Stimulated activated CD4-positive, alpha-beta T cell treated with anti-CD3 and anti-CD28 coated beads, Interleukin-2, amount 100 ng/mL, for 24 hours (primary cell): Measurements from ENCODE around the gene TCFL5.

Experiments used
- DNase-seq, 2 donors: peaks; one replicate each; pipeline ENCODE4 v3.0.0-alpha.2; 2020

The TCFL5 gene

DNA sequence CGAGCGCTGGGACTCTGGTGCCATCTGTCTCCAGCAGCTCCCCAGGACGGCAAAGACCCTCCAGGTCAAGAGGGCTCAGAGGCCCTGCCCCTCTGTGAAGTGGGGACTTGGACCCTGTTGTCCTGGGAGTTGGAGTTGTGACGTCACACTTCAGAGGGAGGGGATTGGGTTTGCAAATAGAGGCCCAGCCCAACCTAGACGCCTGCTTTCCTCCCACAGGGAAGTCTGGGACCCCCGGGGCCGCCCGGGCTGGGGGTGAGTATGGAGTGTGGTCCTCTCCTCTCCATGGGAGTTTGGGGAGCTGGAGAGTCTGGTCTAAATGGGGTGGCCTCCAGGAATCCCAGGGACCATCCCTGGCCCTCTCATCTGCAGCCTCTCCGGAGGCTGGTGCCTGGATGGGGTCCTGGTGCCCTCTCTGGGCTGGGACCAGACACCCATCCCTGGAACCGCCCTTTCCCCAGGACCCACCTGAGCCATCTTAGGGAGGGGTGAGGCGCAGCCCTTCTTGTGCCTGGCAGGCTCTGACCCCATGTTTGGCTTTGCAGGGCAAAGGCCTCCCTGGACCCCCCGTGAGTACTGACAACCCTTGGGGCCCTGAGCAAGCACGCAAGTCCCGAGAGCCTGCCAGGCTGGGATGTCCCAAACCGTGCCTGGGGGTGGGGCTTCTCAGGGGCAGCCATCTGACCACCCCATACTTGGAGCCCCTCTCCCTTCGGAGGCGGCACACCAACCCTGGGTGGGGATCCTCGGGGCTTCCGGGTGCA, 40.5 kb downstream of the TCFL5 start:
- DNase-seq: no peak

DNA sequence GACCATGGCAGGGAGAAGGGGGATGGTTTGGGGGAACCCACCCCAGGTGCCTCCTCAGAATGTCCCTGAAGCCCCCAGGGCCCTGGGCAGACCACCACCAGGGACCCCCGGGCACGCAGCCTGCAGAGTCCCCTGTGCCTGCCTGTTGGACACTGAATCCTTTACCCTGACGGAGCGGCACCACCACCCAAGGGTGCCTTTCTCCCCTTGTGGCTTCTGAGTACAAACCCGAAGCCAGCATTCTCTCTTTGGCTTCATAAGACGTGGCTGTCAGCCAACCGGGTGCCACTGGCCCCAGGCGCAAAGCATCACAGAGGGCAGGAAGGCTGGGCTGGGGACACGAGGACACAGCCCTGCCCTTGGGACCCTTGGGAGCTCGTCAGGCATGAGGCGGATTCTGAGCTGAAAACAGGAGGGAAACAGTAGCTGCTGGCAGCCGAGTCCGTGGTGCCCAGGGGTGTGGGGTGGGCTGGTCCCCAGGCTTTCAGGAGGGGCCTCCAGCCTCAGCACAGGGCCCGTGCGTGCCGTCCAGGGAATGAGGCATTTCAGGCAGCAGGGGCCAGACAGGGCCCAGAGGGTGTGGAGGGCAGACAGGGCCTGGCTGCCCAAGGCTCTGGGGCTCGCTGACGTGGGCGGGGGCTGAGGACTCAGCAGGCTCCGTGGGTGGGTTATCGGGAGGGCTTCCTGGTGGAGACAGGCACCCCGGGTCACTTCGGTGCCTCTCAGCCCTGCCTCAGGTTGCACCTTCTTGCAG, 41.2 kb downstream of the TCFL5 start:
- DNase-seq: no peak

DNA sequence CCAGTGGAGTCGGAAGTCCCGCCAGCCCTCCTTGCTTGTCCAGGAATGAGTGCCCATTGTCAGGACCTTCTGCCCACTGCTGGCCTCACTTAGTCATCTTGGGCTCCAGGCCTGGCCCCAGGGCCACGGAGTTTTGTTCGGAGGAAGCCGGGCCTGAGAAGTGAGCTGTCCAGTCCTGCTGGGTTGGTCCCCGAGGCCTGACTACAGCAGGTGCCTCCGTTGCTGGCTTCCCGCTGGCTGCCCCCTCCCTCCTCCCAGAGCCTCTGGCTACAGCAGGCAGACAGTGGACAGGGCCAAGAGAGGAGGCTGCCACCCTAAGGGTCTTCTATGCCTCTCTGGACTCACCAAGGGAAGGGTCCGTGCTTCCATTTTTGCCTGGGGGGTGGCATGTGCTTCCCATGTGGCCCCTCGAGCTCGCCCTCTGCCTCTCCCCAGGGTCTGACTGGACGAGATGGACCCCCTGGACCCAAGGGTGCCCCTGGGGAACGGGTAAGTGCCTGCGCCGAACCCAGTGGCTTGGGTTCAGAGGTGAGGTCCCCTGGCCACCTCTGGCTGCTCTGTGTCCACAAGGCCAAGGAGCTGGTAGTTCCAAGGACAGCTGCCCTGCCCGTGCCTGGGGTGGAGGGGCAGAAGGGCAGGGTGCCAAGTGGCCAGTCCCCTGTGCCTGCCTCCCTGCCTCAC, 42.0 kb downstream of the TCFL5 start:
- no peak for DNase-seq

DNA sequence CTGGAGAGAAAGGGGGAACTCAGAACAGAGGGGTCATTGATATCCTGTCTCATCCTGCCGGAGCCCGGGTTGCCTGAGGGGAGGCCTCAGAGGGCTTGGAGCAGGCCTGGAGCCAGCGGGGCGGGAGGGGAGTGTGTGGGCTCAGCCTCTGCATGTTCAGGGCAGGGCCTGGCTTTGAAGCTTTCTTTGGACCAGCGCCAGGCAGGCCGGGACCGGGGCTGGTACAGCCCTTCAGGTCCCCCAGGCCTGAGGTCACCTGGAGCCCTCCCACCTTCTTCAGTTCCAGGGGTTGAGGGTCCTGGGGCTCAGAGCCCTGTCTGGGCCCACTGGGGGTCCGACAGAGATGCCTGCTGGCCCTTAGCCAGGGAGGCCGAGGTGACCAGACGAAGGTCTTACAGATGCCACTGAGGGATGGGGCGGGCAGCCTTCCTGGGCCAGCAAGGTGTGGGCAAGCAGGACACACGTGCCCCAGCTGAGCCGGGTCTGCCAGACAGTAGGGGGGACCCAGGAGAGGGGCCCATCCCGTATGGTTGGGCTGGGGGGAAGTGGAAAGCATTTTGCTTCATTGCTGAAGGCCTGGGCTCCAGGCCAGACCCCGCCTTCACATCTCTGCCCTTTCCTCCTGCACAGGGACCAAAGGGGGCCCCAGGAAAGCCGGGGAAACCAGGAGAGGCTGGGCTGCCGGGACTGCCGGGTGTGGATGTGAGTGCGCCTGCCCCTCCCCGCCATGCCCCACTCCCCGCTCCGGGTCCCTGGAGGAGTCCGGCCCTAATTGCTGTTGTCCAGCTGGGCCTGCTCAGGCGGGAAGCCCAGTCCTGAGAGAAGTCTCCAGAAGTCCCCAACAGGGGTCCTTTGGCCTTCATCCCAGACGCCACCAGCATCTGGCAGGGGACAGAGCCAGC, 42.8 kb downstream of the TCFL5 start:
- no peak for DNase-seq

DNA sequence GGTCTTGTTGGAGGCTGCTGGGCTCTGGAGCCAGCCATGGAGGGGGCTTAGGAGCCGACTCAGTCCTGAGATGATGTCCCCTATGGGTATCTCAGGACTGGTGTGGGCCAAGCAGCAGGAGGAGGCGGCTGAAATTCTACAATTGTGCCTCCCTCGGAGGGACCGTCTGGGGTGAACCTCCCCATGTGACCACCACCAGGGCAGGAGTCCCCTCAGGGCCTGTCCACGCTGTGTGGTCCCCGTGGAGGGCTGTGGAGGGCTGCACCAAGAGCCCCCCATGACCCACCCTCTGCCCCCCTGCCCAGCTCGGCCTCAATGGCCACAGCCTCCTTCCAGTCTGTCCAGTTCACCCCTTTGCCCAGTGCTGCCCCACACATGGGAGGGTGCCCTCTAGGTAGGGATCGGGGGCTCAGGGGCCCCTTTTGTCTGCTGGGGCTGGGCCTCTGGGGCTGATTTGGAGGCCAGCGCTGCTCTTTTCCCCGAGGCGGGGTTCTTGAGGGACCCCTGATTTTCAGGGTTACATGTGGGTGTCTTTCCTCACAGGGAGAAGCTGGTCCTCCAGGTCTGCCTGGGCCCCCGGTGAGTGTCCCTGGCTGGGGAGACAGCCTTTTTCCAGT, 43.5 kb downstream of the TCFL5 start:
- no peak for DNase-seq

DNA sequence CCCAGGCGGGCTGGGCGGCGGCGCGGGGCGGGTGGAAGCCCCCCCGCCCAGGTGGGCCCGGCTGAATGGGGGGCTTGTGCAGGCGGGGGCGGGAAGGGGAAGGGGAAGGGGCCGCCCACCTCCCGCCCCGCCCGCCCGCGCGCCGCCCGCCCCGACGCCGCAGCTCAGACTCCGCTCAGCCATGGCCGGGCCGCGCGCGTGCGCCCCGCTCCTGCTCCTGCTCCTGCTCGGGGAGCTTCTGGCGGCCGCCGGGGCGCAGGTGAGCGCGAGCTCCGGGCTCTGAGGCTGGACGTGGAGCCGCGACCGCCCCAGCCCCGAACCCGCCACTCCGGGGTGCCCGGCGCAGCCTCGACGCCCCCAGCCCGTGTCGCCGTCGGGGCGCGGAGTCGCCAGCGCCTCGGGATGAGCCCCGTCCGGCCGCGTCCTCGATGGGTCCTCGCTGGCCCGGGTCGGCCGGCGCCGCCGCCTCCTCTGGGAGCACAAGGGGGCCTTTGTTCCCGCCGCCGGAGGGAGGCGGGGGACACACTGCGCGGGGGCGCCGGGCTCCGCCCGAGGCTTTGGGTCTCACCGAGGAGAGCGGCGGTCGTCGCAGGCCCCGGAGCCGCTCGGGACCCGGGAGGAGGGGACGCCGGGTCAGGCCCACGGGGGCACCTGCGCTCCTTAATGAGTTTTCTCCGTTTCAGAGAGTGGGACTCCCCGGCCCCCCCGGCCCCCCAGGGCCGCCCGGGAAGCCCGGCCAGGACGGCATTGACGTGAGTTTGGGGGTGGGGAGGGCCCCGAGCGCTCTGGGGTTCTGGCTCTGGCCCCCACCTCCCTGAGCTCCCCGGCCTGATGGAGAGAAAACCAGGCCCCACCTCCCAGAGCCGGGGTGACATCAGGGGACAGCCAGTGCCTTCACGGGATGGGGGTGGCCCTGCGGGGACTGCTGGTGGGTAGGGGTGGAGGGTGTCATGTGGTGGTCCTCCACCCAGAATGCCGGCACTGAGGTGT, 44.4 kb downstream of the TCFL5 start, which contains the start of gene COL9A3:
COL9A3 (plus strand) TSS at position 167 of the 990 bp plus-strand sequence; CDS start at position 182, 15 bp downstream.
- no peak for DNase-seq

DNA sequence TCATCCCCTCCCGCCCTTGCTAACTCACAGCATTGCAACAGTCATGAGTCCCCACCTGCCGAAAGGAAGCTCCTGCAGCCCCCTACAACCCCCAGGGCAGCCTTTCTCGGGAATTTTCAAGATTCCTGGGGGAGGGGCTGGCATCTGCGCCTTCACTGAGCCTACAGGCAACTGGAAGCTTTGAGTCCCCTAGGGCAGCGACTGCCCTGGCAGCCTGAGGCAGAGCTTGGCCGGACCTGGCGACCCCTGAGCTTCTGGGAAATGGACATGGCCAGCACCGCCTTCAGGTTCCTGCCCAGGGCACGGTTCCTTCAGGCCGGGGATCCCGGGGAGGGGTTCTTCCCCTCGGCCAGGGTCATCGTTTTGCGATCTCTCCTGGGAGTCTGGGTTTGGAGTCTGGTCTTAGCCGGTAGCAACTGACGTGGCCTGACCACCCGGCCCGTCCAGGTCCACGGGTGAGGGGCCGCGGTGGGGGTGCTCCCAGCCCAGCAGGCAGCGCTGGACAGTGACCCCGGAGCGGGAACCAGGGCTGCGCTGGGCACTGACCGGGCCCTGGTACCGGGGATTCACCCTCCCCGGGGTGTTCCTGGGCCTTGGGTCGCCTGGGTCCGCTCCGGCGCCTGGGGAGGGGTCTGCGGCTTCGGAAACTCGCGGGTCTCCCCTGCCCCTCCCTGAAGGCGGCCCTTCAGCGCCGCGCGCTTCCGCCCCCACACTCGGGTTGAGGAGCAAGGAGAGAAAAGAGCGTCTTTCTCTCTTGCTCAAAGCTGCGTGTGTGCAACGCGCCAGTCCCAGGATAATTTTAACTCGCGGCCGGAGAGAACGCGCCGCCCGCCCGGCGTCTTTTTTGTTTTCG, 45.4 kb downstream of the TCFL5 start:
- no peak for DNase-seq

DNA sequence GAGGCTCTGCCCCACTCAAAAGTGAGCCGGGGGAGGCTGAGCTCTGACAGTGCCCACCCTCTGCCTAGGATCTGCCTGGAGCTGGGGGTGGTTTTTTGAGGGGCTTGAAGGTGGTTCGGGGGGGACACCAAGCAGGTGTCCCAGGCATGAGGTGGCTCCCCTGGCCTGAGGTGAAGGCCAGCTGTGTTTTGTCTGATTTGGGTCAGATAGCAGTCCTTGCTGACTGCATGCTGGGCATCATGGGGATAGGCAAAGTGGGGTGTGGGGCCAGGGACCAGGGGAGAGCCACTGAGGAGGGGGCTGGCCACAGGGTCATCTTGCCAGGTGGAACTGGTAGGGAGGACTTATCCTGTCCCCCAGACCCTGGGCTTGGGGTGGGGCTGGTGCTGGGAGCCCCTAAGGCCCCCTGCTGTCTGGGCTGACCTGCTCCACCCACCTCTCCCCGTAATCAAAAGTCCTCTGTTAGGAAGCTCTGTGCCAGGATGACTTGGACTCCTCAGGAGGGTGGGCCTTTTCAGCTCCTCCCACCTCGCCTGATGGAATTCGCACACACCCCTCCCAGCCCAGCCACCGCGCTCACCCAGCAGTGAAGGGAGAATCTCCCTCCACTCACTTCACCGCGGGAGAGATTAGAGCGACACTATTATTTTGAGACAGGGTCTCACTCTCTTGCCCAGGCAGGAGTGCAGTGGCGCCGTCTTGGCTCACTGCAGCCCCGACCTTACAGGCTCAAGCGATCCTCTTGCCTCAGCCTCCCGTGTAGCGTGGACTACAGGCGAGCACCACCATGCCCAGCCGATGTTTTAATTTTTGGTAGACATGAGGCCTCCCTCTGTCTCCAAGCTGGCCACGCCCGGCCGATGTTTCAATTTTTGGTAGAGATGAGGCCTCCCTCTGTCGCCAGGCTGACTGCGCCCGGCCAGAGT, 46.3 kb downstream of the TCFL5 start:
- DNase-seq: no peak

DNA sequence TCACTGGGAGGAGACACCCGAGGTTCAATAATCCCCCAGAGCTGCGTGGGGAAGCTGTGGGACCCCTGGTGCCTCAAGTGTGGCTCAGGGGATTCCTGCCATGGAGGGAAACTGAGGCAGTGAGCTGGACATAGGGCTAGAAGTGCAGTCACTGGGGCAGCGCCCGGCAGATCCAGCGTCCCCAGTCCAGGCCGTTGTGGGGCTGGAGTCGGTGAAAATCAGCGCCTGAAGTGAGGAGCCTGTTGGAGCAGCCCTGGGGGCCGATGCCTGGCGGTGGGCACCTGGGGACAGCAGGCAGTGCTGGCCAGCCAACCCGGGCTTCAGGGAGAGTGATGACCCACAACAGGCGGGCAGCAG, 46.9 kb downstream of the TCFL5 start:
- no peak for DNase-seq

DNA sequence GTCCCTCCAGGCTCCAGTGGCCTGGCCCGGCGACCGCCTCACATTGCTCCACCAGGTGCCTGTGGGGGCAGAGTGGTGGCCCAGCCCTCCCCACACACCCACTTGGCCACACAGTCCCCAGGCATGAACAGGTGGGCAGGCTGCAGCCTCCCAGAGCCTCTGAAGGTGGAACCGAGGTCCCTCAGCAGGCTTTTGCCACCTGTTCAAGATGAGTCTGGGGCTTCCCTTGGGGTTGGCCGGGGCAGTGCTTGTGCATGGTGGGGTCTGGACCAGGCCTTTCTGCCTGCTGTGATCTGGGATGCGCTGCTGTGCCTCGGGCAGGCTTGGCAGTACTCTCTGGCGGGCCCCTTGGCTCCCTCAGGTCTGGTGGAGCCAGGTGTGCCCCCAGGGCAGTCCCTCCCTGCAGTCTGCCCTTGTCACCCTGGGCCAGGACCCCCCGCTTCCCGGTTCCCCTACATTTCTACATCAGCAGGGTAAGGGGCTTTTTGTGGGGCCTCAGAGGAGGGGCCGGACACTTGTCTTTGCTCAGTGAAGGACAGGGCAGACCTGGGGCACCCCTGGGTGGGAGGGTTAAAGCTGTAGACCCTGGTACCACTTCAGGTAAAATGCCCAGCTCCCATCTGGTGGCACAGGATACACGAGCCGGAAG, 47.4 kb downstream of the TCFL5 start:
- no peak for DNase-seq

DNA sequence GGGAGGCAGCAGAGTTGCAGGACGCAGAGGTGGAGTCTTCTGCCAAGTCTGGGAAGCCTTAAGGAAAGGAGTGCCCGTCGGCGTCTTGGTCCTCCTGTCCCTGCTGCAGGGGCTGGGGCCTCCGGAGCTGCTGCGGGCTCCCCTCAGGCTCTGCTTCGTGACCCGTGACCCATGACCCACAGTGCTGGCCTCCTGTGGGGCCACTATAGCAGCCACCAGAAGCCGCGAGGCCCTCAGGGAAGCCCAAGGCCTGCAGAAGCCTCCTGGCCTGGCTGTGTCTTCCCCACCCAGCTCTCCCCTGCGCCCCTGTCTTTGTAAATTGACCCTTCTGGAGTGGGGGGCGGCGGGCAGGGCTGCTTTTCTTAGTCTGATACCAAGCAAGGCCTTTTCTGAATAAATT, 48.0 kb downstream of the TCFL5 start:
- no peak for DNase-seq

DNA sequence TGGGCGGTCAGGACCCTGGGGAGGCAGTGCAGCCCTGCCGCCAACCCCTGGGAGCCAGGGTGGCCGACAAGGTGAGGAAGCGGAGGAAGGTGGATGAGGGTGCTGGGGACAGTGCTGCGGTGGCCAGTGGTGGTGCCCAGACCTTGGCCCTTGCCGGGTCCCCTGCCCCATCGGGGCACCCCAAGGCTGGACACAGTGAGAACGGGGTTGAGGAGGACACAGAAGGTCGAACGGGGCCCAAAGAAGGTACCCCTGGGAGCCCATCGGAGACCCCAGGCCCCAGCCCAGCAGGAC, 48.8 kb downstream of the TCFL5 start:
- no peak for DNase-seq

DNA sequence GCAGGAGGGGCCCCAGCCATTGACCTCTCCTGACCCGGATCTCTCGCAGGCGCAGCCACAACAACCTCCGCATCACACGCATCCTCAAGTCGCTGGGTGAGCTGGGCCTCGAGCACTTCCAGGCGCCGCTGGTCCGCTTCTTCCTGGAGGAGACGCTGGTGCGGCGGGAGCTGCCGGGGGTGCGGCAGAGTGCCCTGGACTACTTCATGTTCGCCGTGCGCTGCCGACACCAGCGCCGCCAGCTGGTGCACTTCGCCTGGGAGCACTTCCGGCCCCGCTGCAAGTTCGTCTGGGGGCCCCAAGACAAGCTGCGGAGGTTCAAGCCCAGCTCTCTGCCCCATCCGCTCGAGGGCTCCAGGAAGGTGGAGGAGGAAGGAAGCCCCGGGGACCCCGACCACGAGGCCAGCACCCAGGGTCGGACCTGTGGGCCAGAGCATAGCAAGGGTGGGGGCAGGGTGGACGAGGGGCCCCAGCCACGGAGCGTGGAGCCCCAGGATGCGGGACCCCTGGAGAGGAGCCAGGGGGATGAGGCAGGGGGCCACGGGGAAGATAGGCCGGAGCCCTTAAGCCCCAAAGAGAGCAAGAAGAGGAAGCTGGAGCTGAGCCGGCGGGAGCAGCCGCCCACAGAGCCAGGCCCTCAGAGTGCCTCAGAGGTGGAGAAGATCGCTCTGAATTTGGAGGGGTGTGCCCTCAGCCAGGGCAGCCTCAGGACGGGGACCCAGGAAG, 49.3 kb downstream of the TCFL5 start:
- no peak for DNase-seq

DNA sequence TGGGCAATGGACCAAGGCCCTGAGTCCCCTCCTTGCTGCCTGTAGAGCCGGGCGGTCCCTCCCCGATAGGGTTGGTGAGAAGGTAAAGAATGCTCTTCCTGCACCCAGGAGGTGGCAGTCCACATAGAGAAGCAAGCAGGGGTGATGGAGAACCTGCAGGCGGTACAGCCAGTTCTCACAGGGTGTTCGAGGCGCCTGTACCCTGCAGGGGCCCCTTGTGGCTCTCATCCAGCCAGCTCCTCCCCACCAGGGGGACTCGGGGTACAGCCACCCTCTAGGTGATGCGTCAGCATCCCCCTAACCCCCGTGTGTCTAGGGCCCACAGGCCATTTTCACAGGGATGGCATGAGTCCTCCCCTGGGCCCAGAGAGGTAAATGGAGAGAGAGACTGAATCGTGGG, 49.9 kb downstream of the TCFL5 start:
- DNase-seq: no peak

DNA sequence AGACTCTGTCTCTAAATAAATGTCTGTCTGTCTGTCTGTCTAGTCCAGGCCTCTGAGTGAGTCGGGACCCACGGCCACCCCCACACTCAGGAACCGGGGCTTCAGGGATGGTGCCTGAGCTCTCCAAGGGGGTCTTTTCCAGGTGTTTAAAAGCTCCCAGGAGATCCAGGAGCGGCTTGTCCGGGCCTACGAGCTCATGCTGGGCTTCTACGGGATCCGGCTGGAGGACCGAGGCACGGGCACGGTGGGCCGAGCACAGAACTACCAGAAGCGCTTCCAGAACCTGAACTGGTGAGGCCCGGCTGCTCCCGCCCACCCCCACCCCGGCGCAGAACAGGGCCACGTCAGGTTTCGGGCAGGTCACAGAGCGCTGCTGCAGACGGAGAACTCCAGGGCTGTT, 50.3 kb downstream of the TCFL5 start:
- no peak for DNase-seq

DNA sequence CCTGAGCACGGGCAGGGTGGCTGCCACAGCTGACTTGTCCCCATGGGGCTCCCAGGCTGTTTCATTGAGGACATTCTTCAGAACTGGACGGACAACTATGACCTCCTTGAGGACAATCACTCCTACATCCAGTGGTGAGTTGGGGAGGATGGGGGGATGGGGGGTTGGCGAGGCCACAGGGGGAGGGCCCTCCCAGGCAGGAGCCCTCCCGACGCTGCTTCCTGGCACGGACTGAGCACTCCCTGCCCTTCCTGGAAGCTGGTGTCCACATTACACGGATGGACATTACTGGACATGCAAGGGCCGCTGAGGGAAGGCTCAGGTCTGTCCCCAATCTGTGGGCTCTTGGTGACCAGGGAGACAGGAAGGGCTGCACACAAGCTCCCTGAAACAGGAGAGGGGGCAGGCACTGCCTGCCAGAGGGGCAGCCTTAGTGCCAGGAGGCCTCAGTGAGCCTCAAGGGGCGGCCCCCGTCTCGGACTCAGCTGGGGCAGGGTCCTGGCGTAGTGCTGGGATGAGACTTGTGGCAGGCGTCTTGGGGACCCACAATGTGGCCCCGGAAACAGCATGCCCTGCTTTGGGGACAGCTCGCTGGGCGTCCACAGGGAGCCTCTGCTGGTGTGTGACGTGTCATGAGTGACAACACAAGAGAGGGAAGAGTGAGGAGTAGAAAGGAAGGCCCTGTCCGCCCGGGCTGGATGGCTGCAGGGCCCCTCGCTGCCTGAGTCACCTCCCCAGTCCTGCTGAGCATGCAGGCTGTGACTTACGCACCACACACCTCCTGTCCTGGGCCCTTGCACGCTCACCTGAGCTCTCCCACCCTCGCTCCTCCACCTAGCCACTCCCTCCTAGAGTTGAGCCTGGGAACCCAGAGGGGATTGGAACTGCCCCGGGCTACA, 51.8 kb downstream of the TCFL5 start:
- no peak for DNase-seq
